ENCODE data around the gene WIPF2. TPM values are rescaled to one million over a fixed set of nuclear protein-coding genes. Genes with fewer than 3 reads are reported as not detected.

Gene WIPF2
- total and polyA plus RNA-seq, 2 of the 8 experiments (the other 6 are each of a cell fraction or from before 2014, with no cell fraction given) = 6.9 to 25.3 TPM

DNA sequence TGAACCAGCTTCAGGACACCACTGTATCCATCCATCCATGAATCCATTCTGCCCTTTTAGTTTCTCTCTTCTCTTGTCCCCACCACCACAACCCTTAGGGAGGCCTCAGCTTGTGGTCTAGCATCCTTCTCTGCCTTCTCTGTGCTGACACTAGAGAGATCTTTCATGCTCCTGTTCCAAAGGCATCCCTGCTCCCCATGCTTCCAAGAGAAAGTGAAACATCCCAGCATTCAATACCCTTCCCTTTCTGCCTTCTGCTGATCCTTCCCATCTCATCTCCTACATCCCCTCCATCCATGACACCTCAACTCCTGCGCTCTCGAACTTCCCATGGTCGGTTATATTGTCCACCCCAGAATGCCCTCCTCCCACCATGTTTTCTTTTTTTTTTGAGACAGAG is 31.9 kb upstream of the WIPF2 start (continued):
- TF ChIP-seq, protein P1, sequence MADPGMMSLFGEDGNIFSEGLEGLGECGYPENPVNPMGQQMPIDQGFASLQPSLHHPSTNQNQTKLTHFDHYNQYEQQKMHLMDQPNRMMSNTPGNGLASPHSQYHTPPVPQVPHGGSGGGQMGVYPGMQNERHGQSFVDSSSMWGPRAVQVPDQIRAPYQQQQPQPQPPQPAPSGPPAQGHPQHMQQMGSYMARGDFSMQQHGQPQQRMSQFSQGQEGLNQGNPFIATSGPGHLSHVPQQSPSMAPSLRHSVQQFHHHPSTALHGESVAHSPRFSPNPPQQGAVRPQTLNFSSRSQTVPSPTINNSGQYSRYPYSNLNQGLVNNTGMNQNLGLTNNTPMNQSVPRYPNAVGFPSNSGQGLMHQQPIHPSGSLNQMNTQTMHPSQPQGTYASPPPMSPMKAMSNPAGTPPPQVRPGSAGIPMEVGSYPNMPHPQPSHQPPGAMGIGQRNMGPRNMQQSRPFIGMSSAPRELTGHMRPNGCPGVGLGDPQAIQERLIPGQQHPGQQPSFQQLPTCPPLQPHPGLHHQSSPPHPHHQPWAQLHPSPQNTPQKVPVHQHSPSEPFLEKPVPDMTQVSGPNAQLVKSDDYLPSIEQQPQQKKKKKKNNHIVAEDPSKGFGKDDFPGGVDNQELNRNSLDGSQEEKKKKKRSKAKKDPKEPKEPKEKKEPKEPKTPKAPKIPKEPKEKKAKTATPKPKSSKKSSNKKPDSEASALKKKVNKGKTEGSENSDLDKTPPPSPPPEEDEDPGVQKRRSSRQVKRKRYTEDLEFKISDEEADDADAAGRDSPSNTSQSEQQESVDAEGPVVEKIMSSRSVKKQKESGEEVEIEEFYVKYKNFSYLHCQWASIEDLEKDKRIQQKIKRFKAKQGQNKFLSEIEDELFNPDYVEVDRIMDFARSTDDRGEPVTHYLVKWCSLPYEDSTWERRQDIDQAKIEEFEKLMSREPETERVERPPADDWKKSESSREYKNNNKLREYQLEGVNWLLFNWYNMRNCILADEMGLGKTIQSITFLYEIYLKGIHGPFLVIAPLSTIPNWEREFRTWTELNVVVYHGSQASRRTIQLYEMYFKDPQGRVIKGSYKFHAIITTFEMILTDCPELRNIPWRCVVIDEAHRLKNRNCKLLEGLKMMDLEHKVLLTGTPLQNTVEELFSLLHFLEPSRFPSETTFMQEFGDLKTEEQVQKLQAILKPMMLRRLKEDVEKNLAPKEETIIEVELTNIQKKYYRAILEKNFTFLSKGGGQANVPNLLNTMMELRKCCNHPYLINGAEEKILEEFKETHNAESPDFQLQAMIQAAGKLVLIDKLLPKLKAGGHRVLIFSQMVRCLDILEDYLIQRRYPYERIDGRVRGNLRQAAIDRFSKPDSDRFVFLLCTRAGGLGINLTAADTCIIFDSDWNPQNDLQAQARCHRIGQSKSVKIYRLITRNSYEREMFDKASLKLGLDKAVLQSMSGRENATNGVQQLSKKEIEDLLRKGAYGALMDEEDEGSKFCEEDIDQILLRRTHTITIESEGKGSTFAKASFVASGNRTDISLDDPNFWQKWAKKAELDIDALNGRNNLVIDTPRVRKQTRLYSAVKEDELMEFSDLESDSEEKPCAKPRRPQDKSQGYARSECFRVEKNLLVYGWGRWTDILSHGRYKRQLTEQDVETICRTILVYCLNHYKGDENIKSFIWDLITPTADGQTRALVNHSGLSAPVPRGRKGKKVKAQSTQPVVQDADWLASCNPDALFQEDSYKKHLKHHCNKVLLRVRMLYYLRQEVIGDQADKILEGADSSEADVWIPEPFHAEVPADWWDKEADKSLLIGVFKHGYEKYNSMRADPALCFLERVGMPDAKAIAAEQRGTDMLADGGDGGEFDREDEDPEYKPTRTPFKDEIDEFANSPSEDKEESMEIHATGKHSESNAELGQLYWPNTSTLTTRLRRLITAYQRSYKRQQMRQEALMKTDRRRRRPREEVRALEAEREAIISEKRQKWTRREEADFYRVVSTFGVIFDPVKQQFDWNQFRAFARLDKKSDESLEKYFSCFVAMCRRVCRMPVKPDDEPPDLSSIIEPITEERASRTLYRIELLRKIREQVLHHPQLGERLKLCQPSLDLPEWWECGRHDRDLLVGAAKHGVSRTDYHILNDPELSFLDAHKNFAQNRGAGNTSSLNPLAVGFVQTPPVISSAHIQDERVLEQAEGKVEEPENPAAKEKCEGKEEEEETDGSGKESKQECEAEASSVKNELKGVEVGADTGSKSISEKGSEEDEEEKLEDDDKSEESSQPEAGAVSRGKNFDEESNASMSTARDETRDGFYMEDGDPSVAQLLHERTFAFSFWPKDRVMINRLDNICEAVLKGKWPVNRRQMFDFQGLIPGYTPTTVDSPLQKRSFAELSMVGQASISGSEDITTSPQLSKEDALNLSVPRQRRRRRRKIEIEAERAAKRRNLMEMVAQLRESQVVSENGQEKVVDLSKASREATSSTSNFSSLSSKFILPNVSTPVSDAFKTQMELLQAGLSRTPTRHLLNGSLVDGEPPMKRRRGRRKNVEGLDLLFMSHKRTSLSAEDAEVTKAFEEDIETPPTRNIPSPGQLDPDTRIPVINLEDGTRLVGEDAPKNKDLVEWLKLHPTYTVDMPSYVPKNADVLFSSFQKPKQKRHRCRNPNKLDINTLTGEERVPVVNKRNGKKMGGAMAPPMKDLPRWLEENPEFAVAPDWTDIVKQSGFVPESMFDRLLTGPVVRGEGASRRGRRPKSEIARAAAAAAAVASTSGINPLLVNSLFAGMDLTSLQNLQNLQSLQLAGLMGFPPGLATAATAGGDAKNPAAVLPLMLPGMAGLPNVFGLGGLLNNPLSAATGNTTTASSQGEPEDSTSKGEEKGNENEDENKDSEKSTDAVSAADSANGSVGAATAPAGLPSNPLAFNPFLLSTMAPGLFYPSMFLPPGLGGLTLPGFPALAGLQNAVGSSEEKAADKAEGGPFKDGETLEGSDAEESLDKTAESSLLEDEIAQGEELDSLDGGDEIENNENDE (IDR thresholded peaks at IDR 0.05; ENCODE audit: insufficient replicate concordance, low read length) = no peak
- no peak for TF ChIP-seq SIN3A (conservative IDR thresholded peaks at IDR 0.05 in 1 of 2, IDR thresholded peaks at IDR 0.05 in 1 of 2; ENCODE audit: low read depth in 1 of 2, low read length in 2 of 2)
